Measurements from ENCODE around the gene EOGT. TPM values are rescaled to one million over a fixed set of nuclear protein-coding genes. Genes with fewer than 3 reads are reported as not detected.

Gene EOGT
- total and polyA plus RNA-seq, 2 experiments from 2014 or later = 11.9 to 27.2 TPM

- TF ChIP-seq REST (IDR thresholded peaks at IDR 0.05; ENCODE audit: unreplicated experiment) (no peak), ETS1 (IDR thresholded peaks at IDR 0.05) (no peak), ZNF331 (CRISPR knock-in tag; IDR thresholded peaks at IDR 0.05; ENCODE audit: low read depth) (no peak), CREB1 (CRISPR knock-in tag; IDR thresholded peaks at IDR 0.05; ENCODE audit: low read depth) (no peak)
Measured at GRCh38 chr3:68999605-69000004, 13.9 kb downstream of the EOGT start (continued).

- H2AFZ ChIP-seq = no peak overlapping the region
- H3K79me2 ChIP-seq (replicated peaks; ENCODE audit: insufficient read depth) = no peaks in the 10 kb centered on the region
- Mint-ChIP-seq H3K36me3 (ENCODE audit: low read depth) (peaks cover 60% of the 10 kb centered on the region), H3K4me1 (no peaks in the 10 kb centered on the region), H3K27me3 (ENCODE audit: insufficient read depth, low read depth, poor library complexity) (peaks cover 4% of the 10 kb centered on the region), H3K27ac (no peak overlapping the region), H3K9me3 (no peaks in the 10 kb centered on the region), H3K4me3 (no peak overlapping the region)
- no peak for DNase-seq (ENCODE audit: low spot score)
- no peaks in the 10 kb centered on the region for H4K20me1 ChIP-seq (replicated peaks; ENCODE audit: insufficient read depth)
- no peak overlapping the region for H3K27ac ChIP-seq (ENCODE audit: low read depth)
- no peak overlapping the region for H3K4me2 ChIP-seq
- H3K4me3 ChIP-seq = no peak overlapping the region
- H3F3A ChIP-seq (replicated peaks; ENCODE audit: low read depth) = no peaks in the 10 kb centered on the region
- H3K27me3 ChIP-seq (ENCODE audit: insufficient read depth) = no peaks in the 10 kb centered on the region
- H3K36me3 ChIP-seq (ENCODE audit: insufficient read depth) = peaks cover 4% of the 10 kb centered on the region
- no peaks in the 10 kb centered on the region for H3K9me2 ChIP-seq (ENCODE audit: insufficient read depth)
- H3K4me1 ChIP-seq (ENCODE audit: insufficient read depth) = no peaks in the 10 kb centered on the region
- no peak for ATAC-seq
- TF ChIP-seq STAT1 (IDR thresholded peaks at IDR 0.05; ENCODE audit: unreplicated experiment) (no peak), POLR2AphosphoS5 (IDR thresholded peaks at IDR 0.05; ENCODE audit: low read depth) (no peak), EZH2phosphoT487 (IDR thresholded peaks at IDR 0.05; ENCODE audit: unreplicated experiment) (no peak), ZNF114 (CRISPR knock-in tag; IDR thresholded peaks at IDR 0.05) (no peak), EZH2 (IDR thresholded peaks at IDR 0.05; ENCODE audit: low read depth, unreplicated experiment) (no peak), NANOG (IDR thresholded peaks at IDR 0.05; ENCODE audit: borderline replicate concordance) (no peak), REST (IDR thresholded peaks at IDR 0.05; ENCODE audit: unreplicated experiment) (no peak), ZNF462 (CRISPR knock-in tag; IDR thresholded peaks at IDR 0.05) (no peak)
Measured at GRCh38 chr3:68999158-68999557, 14.3 kb downstream of the EOGT start.

All from GM23338 (cell line).